H1 (cell line): Measurements from ENCODE around the gene RIPK4. TPM values are rescaled to one million over a fixed set of nuclear protein-coding genes. Genes with fewer than 3 reads are reported as not detected.

Source experiments
- polyA plus RNA-seq, 7 experiments: library from polyadenylated mRNA; depleted of rRNA in 3 of 7; stranded (reverse) in 5 of 7; unstranded in 2 of 7; fragments of >200 nt in 5 of 7; fragments of 200-250 nt in 2 of 7; gene quantifications; 1 replicate in 5 of 7; 2 replicates in 1 of 7; 4 replicates in 1 of 7; pipeline versions ENCODE4 v1.2.1 to v1.2.3, GENCODE V29; 2011 to 2013; ENCODE audit warnings: missing spikeins in 2 of 7, mixed read lengths in 2 of 7
- total RNA-seq: library from RNA; stranded (reverse); fragmentation: NEBNext Ultra II Directional; extraction: Animal tissue kit (Norgen Biotek cat#: 25700); gene quantifications from 2 replicates; pipeline ENCODE4 v1.2.1, GENCODE V29; 2021
- TF ChIP-seq, protein P1 (sequence below): fragments of 300-600 bp; sonication (generic); IDR thresholded peaks from 2 replicates; pipeline ENCODE4 v1.7.1; 2012; ENCODE audit warnings: low read length, moderate library complexity, mild to moderate bottlenecking, inconsistent platforms; ENCODE audit not compliant: insufficient replicate concordance

RIPK4 gene
- total and polyA plus RNA-seq, 2 of the 8 experiments (the other 6 are each of a cell fraction or from before 2014, with no cell fraction given) = 2.7 to 5.6 TPM

DNA sequence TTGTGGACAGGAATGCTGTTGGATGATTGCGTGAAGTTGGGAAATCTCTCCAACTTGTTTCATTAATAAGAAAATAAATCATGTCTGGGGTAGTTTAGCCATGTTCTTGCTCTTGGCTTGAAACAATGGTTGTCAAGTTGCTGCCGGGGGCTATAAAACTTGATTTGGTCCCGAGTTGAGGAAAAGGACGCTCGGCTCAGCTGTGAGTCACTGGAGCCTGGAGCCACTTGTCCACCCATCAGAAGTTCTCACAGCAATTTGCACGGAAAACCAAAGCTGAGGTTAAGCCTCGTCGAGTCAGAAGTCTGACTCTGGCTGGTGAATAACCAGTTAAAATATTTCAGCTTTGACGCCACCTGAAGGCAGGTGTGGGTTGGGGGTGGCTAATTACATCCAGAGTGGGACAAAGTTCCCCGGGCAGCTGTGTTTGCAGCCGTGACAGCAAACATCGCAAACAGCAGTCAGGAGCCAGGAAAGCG lies 19.7 kb upstream of the RIPK4 start (continued):
- TF ChIP-seq, protein P1, sequence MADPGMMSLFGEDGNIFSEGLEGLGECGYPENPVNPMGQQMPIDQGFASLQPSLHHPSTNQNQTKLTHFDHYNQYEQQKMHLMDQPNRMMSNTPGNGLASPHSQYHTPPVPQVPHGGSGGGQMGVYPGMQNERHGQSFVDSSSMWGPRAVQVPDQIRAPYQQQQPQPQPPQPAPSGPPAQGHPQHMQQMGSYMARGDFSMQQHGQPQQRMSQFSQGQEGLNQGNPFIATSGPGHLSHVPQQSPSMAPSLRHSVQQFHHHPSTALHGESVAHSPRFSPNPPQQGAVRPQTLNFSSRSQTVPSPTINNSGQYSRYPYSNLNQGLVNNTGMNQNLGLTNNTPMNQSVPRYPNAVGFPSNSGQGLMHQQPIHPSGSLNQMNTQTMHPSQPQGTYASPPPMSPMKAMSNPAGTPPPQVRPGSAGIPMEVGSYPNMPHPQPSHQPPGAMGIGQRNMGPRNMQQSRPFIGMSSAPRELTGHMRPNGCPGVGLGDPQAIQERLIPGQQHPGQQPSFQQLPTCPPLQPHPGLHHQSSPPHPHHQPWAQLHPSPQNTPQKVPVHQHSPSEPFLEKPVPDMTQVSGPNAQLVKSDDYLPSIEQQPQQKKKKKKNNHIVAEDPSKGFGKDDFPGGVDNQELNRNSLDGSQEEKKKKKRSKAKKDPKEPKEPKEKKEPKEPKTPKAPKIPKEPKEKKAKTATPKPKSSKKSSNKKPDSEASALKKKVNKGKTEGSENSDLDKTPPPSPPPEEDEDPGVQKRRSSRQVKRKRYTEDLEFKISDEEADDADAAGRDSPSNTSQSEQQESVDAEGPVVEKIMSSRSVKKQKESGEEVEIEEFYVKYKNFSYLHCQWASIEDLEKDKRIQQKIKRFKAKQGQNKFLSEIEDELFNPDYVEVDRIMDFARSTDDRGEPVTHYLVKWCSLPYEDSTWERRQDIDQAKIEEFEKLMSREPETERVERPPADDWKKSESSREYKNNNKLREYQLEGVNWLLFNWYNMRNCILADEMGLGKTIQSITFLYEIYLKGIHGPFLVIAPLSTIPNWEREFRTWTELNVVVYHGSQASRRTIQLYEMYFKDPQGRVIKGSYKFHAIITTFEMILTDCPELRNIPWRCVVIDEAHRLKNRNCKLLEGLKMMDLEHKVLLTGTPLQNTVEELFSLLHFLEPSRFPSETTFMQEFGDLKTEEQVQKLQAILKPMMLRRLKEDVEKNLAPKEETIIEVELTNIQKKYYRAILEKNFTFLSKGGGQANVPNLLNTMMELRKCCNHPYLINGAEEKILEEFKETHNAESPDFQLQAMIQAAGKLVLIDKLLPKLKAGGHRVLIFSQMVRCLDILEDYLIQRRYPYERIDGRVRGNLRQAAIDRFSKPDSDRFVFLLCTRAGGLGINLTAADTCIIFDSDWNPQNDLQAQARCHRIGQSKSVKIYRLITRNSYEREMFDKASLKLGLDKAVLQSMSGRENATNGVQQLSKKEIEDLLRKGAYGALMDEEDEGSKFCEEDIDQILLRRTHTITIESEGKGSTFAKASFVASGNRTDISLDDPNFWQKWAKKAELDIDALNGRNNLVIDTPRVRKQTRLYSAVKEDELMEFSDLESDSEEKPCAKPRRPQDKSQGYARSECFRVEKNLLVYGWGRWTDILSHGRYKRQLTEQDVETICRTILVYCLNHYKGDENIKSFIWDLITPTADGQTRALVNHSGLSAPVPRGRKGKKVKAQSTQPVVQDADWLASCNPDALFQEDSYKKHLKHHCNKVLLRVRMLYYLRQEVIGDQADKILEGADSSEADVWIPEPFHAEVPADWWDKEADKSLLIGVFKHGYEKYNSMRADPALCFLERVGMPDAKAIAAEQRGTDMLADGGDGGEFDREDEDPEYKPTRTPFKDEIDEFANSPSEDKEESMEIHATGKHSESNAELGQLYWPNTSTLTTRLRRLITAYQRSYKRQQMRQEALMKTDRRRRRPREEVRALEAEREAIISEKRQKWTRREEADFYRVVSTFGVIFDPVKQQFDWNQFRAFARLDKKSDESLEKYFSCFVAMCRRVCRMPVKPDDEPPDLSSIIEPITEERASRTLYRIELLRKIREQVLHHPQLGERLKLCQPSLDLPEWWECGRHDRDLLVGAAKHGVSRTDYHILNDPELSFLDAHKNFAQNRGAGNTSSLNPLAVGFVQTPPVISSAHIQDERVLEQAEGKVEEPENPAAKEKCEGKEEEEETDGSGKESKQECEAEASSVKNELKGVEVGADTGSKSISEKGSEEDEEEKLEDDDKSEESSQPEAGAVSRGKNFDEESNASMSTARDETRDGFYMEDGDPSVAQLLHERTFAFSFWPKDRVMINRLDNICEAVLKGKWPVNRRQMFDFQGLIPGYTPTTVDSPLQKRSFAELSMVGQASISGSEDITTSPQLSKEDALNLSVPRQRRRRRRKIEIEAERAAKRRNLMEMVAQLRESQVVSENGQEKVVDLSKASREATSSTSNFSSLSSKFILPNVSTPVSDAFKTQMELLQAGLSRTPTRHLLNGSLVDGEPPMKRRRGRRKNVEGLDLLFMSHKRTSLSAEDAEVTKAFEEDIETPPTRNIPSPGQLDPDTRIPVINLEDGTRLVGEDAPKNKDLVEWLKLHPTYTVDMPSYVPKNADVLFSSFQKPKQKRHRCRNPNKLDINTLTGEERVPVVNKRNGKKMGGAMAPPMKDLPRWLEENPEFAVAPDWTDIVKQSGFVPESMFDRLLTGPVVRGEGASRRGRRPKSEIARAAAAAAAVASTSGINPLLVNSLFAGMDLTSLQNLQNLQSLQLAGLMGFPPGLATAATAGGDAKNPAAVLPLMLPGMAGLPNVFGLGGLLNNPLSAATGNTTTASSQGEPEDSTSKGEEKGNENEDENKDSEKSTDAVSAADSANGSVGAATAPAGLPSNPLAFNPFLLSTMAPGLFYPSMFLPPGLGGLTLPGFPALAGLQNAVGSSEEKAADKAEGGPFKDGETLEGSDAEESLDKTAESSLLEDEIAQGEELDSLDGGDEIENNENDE = no peak
